Mesendoderm (in vitro differentiated cells): ENCODE data around the gene VIL1.
A peak's percentile ranks its signal among the peaks of the same experiment; 100 is the strongest.

Experiments
- DNase-seq: peaks from one replicate; pipeline ENCODE4 v3.0.0; 2013
- H2AK5ac ChIP-seq: 2 replicates; pipeline ENCODE4 v1.6.1; 2013; ENCODE audit warnings: low read length, inconsistent platforms
- H2BK120ac ChIP-seq: 2 replicates; pipeline ENCODE4 v1.6.1; 2013; ENCODE audit warnings: low read depth, mild to moderate bottlenecking, low read length, moderate library complexity, mixed read lengths
- H2BK15ac ChIP-seq: replicated peaks from 2 replicates; pipeline ENCODE4 v1.6.1; 2013; ENCODE audit warnings: low read depth, mild to moderate bottlenecking, moderate library complexity
- H2BK5ac ChIP-seq: 2 replicates; pipeline ENCODE4 v1.6.1; 2013; ENCODE audit warnings: low read length, inconsistent platforms
- H3K18ac ChIP-seq: 2 replicates; pipeline ENCODE4 v1.6.1; 2013; ENCODE audit warnings: mild to moderate bottlenecking, low read length, mixed read lengths
- H3K23ac ChIP-seq: one replicate; pipeline ENCODE4 v1.6.1; 2013; ENCODE audit warnings: low read length
- H3K27ac ChIP-seq: 2 replicates; pipeline ENCODE4 v1.5.1; 2013; ENCODE audit warnings: low read depth, mild to moderate bottlenecking, inconsistent platforms, low read length, moderate library complexity
- H3K27me3 ChIP-seq: 2 replicates; pipeline ENCODE4 v1.6.1; 2013; ENCODE audit warnings: low read length, control low read depth, mild to moderate bottlenecking, inconsistent platforms; ENCODE audit not compliant: insufficient read depth, poor library complexity
- H3K36me3 ChIP-seq: 2 replicates; pipeline ENCODE4 v1.6.1; 2013; ENCODE audit warnings: low read length, inconsistent platforms; ENCODE audit not compliant: control insufficient read depth, insufficient read depth
- H3K4ac ChIP-seq: one replicate; pipeline ENCODE4 v1.6.1; 2013; ENCODE audit warnings: low read depth, mild to moderate bottlenecking, low read length, moderate library complexity
- H3K4me1 ChIP-seq: 2 replicates; pipeline ENCODE4 v1.6.1; 2013; ENCODE audit warnings: low read depth, low read length, inconsistent platforms; ENCODE audit not compliant: control insufficient read depth
- H3K4me2 ChIP-seq: 2 replicates; pipeline ENCODE4 v1.6.1; 2013; ENCODE audit warnings: low read length
- H3K4me3 ChIP-seq: 2 replicates; pipeline ENCODE4 v1.5.1; 2013; ENCODE audit warnings: mild to moderate bottlenecking, low read length
- H3K56ac ChIP-seq: one replicate; pipeline ENCODE4 v1.6.1; 2013; ENCODE audit warnings: low read length
- H3K79me1 ChIP-seq: 2 replicates; pipeline ENCODE4 v1.6.1; 2013; ENCODE audit warnings: low read length, inconsistent platforms
- H3K79me2 ChIP-seq: 2 replicates; pipeline ENCODE4 v1.6.1; 2013; ENCODE audit warnings: mild to moderate bottlenecking, low read length; ENCODE audit not compliant: control insufficient read depth, insufficient read depth
- H3K9ac ChIP-seq: 2 replicates; pipeline ENCODE4 v1.6.1; 2013; ENCODE audit warnings: low read length, inconsistent platforms
- H4K5ac ChIP-seq: one replicate; pipeline ENCODE4 v1.6.1; 2013; ENCODE audit warnings: low read length
- H4K8ac ChIP-seq: one replicate; pipeline ENCODE4 v1.6.1; 2013; ENCODE audit warnings: low read depth, mild to moderate bottlenecking, control low read depth, low read length, moderate library complexity
- WGBS: extraction: QIAGEN DNeasy Blood & Tissue Kit; methylation state at CpG from one replicate; pipeline ENCODE4 v1.1.7; 2013; ENCODE audit warnings: low lambda C conversion rate, missing lambda C conversion rate; ENCODE audit not compliant: insufficient coverage; ENCODE audit errors: extremely low coverage; 5-methylcytosine and 5-hydroxymethylcytosine counted together

Gene VIL1

GRCh38 chr2:218392891-218393462 is 25.9 kb upstream of the VIL1 start:
- Histone ChIP-seq H2BK15ac (no peak overlapping the region), H2BK120ac (no peak overlapping the region), H3K27me3 (no peaks in the 10 kb centered on the region), H4K8ac (no peak overlapping the region), H3K27ac (no peak overlapping the region), H2AK5ac (no peak overlapping the region), H3K4me1 (peaks cover 8% of the 10 kb centered on the region), H3K79me1 (no peaks in the 10 kb centered on the region), H3K79me2 (no peaks in the 10 kb centered on the region), H4K5ac (no peak overlapping the region), H3K4me2 (no peak overlapping the region), H3K9ac (no peak overlapping the region), H3K4me3 (no peak overlapping the region), H3K56ac (no peak overlapping the region), H3K23ac (no peak overlapping the region), H3K36me3 (no peaks in the 10 kb centered on the region), H3K18ac (no peak overlapping the region), H2BK5ac (no peak overlapping the region), H3K4ac (no peak overlapping the region)
- DNase-seq = no peak
- WGBS = no CpG with 5 or more reads among the region's 16 CpGs

GRCh38 chr2:218393750-218394290 is 25.1 kb upstream of the VIL1 start:
- Histone ChIP-seq H3K9ac (peak overlapping the region; percentile 16), H3K79me1 (no peaks in the 10 kb centered on the region), H3K4me3 (no peak overlapping the region), H3K36me3 (no peaks in the 10 kb centered on the region), H3K56ac (peak overlapping the region; percentile 60), H3K79me2 (no peaks in the 10 kb centered on the region), H3K4me1 (peaks cover 8% of the 10 kb centered on the region), H2BK5ac (no peak overlapping the region), H3K23ac (no peak overlapping the region), H2BK15ac (no peak overlapping the region), H4K5ac (no peak overlapping the region), H3K27me3 (no peaks in the 10 kb centered on the region), H3K18ac (no peak overlapping the region), H3K27ac (no peak overlapping the region), H3K4ac (no peak overlapping the region), H2BK120ac (no peak overlapping the region), H4K8ac (no peak overlapping the region), H3K4me2 (no peak overlapping the region), H2AK5ac (peak overlapping the region; percentile 51)
- no CpG with 5 or more reads among the region's 8 CpGs for WGBS
- peak; percentile 57 for DNase-seq

- H3K79me1 ChIP-seq = no peaks in the 10 kb centered on the region
- H3K4ac ChIP-seq = no peak overlapping the region
- H3K4me2 ChIP-seq = no peak overlapping the region
- H3K27ac ChIP-seq = no peak overlapping the region
- no peak overlapping the region for H2BK15ac ChIP-seq
- H3K4me1 ChIP-seq = peaks cover 8% of the 10 kb centered on the region
- no CpG with 5 or more reads among the region's 13 CpGs for WGBS
- no peaks in the 10 kb centered on the region for H3K79me2 ChIP-seq
- H3K18ac ChIP-seq = no peak overlapping the region
- H2BK120ac ChIP-seq = no peak overlapping the region
- H3K36me3 ChIP-seq = no peaks in the 10 kb centered on the region
- no peak overlapping the region for H2BK5ac ChIP-seq
- no peaks in the 10 kb centered on the region for H3K27me3 ChIP-seq
- peak overlapping the region; percentile 16 for H3K9ac ChIP-seq
- peak overlapping the region; percentile 54 for H2AK5ac ChIP-seq
- H3K56ac ChIP-seq = peak overlapping the region; percentile 60
- H4K5ac ChIP-seq = no peak overlapping the region
- H3K4me3 ChIP-seq = no peak overlapping the region
- no peak overlapping the region for H4K8ac ChIP-seq
- DNase-seq = no peak
- H3K23ac ChIP-seq = no peak overlapping the region
Observed at GRCh38 chr2:218394298-218395089, 24.4 kb upstream of the VIL1 start.

GRCh38 chr2:218395090-218395444 is 23.9 kb upstream of the VIL1 start:
- H3K36me3 ChIP-seq = no peaks in the 10 kb centered on the region

GRCh38 chr2:218395456-218395825 is 23.5 kb upstream of the VIL1 start:
- Histone ChIP-seq H3K27ac (no peak overlapping the region), H2BK5ac (no peak overlapping the region), H2AK5ac (no peak overlapping the region), H3K4me2 (peak overlapping the region; percentile 86), H3K79me1 (no peaks in the 10 kb centered on the region), H3K23ac (no peak overlapping the region), H4K5ac (no peak overlapping the region), H3K4ac (no peak overlapping the region), H3K79me2 (no peaks in the 10 kb centered on the region), H3K9ac (peak overlapping the region; percentile 73), H2BK120ac (no peak overlapping the region), H3K36me3 (no peaks in the 10 kb centered on the region), H3K18ac (no peak overlapping the region), H3K4me3 (no peak overlapping the region), H4K8ac (no peak overlapping the region), H2BK15ac (no peak overlapping the region), H3K56ac (peak overlapping the region; percentile 95), H3K27me3 (no peaks in the 10 kb centered on the region), H3K4me1 (peaks cover 8% of the 10 kb centered on the region)
- DNase-seq = no peak
- WGBS = no CpG with 5 or more reads among the region's 16 CpGs

More at GRCh38 chr2:218395090-218395444, 23.9 kb upstream of the VIL1 start:
- H3K79me1 ChIP-seq = no peaks in the 10 kb centered on the region
- no peak overlapping the region for H2AK5ac ChIP-seq
- H2BK15ac ChIP-seq = no peak overlapping the region
- H3K23ac ChIP-seq = no peak overlapping the region
- no CpG with 5 or more reads among the region's 6 CpGs for WGBS
- H3K27me3 ChIP-seq = no peaks in the 10 kb centered on the region
- H3K18ac ChIP-seq = no peak overlapping the region
- no peak overlapping the region for H3K56ac ChIP-seq
- H2BK120ac ChIP-seq = no peak overlapping the region
- no peaks in the 10 kb centered on the region for H3K79me2 ChIP-seq
- H4K8ac ChIP-seq = no peak overlapping the region
- no peak overlapping the region for H3K27ac ChIP-seq
- H3K4me1 ChIP-seq = peaks cover 8% of the 10 kb centered on the region
- H4K5ac ChIP-seq = no peak overlapping the region
- H3K4me2 ChIP-seq = no peak overlapping the region
- no peak overlapping the region for H3K9ac ChIP-seq
- H2BK5ac ChIP-seq = no peak overlapping the region
- no peak overlapping the region for H3K4me3 ChIP-seq
- H3K4ac ChIP-seq = no peak overlapping the region
- DNase-seq = no peak
